SH-SY5Y (cell line): ENCODE measurements around the gene TRPM4.

Experiments used
- GATA2 ChIP-seq: IDR thresholded peaks from 2 replicates; pipeline ENCODE4 v1.6.1; 2011; ENCODE audit warnings: mild to moderate bottlenecking, low read depth, low read length
- GATA3 ChIP-seq: IDR thresholded peaks from 2 replicates; pipeline ENCODE4 v1.6.1; 2011; ENCODE audit warnings: low read depth, mild to moderate bottlenecking, low read length, moderate library complexity

The TRPM4 gene

DNA sequence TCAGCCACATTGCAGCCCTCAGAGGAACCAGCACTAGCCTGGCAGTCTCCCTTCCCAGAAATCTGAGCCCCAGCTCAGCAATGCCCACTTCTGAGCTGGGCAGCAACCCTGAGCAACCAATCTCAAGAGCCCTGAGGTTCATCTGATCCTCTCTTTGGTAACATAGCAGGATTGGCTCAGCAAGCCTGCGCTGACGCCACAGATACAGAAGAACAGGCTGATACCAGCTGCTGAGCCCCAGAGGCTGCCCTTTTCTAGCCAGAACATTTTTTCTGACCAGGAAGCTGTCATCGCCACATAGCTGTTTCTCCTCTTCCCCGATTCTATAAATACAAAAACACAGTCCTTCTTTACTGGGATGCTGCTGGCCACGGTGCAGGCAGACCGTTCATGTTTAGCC is 59.8 kb downstream of the TRPM4 start:
- TF ChIP-seq GATA2 (no peak), GATA3 (no peak)

- TF ChIP-seq GATA3 (no peak), GATA2 (no peak)
These were observed 64.4 kb downstream of the TRPM4 start for GRCh38 chr19:49222011-49222410.

GRCh38 chr19:49222528-49222927 is 64.9 kb downstream of the TRPM4 start:
- no peak for TF ChIP-seq GATA2
- no peak for TF ChIP-seq GATA3

- TF ChIP-seq GATA3 (no peak), GATA2 (no peak)
These were observed 65.9 kb downstream of the TRPM4 start for GRCh38 chr19:49223472-49223871.

- TF ChIP-seq GATA2 (no peak), GATA3 (no peak)
These were observed 67.3 kb downstream of the TRPM4 start for GRCh38 chr19:49224879-49225278.

- no peak for TF ChIP-seq GATA2
- no peak for TF ChIP-seq GATA3
These were observed 71.8 kb downstream of the TRPM4 start for GRCh38 chr19:49229416-49229815.

- TF ChIP-seq GATA2 (no peak), GATA3 (no peak)
These were observed 73.8 kb downstream of the TRPM4 start for GRCh38 chr19:49231389-49231788.

DNA sequence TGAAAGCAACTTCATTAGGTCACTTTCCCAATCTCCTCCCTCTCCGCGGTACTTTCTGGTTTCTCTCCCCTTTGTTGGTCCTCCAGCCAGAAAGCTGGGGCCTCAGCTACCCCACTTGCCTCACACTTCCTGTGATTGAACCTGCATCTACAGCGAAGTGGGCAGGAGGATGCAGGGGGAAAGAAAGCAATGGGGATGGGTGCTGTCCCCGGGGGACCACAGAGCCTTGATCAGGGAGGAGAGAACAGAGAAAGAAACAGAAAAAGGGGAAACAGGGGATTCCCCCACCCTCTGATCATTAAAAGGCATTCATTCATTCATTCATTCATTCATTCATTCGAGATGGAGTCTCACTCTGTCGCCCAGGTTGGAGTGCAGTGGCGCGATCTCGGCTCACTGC is 74.2 kb downstream of the TRPM4 start:
- TF ChIP-seq GATA3 (no peak), GATA2 (no peak)

DNA sequence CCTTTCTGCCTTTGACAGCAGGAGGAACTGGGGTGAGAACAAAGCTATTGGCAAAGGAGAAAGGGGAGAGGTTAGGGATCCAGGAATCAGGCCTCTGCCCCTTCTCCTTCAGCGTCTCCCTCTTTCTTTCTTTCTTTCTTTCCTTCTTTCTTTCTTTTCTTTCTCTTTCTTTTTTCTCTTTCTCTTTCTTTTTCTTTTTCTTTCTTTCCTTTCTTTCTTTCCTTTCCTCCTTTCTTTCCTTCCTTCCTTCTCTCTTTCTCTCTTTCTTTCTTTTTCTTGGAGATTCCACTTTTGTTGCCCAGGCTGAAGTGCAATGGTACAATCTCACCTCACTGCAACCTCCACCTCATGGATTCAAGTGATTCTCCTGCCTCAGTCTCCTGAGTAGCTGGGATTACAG is 75.6 kb downstream of the TRPM4 start:
- TF ChIP-seq GATA3 (no peak), GATA2 (no peak)

DNA sequence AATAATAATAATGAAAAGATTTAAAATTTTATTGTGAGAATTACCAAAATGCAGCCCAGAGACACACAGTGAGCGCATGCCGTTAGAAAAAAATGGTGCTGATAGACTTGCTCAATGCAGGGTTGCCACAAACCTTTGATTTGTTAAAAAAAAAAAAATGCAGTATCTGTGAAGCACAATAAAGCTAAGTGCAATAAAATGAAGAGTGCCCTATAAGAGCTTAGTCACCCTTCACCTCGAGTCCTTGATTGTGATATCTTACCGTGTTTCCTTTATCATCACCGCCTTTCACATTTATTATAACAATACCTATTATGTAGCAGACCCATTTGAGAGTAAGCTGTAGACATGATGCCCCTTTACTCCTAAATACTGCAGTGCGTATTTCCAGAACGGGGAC is 84.2 kb downstream of the TRPM4 start:
- TF ChIP-seq GATA3, result no peak
- TF ChIP-seq GATA2, result no peak

- TF ChIP-seq GATA2 (no peak), GATA3 (no peak)
These were observed 85.5 kb downstream of the TRPM4 start for GRCh38 chr19:49243129-49243528.

DNA sequence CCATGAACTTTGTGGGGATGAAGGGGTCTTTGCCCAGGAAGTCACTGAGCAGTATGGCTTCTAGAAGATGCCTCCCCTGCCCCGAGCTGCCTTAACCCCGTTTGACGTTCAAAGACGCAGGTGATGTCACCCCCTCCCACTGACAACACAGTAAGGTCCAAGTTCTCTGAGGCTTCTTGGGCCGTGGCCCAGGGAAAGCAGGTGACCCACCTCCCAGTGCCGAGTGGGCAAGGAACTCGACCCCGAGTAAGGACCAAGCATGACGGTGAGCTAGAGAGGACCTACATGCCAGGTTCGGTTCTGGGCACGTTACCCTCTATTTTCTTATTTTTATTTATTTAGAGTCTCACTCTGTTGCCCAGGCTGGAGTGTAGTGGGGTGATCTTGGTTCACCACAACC is 86.1 kb downstream of the TRPM4 start:
- TF ChIP-seq GATA3 (no peak), GATA2 (no peak)

DNA sequence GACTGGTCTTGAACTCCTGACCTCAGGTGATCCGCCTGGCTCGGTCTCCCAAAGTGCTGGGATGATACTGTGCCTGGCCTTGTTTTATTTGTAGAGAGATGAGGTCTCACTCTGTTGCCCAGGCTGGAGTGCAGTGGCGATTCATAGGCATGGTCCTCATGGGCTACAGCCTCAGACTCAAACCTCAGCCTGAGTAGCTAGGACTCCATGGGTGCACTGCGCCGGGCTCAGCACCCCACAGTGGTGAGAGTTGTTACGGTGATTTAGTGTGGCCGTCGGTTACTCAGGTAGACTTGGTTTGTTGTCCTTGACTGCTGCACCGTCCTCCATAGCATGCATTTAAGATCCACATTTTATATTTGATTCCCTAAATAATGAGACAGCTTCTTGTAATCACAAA is 86.7 kb downstream of the TRPM4 start:
- TF ChIP-seq GATA2, result no peak
- TF ChIP-seq GATA3, result no peak

DNA sequence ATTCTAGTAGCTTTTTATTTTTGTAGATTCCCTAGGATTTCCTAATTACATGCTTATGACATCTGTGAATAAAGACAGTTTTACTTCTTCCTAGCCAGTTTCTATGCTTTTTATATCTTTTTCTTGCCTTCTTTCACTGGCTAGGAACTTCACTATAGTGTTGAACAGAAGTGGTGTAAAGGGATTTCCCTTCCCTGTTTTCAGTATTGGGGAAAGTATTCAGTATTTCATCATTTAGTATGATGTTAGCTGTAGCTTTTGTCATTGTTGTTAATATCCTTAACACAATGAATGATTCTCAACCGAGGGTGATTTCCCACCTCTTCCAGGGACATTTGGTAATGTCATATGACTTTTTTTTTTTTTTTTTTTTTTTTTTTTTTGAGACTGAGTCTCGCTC is 90.1 kb downstream of the TRPM4 start:
- TF ChIP-seq GATA3 (no peak), GATA2 (no peak)

DNA sequence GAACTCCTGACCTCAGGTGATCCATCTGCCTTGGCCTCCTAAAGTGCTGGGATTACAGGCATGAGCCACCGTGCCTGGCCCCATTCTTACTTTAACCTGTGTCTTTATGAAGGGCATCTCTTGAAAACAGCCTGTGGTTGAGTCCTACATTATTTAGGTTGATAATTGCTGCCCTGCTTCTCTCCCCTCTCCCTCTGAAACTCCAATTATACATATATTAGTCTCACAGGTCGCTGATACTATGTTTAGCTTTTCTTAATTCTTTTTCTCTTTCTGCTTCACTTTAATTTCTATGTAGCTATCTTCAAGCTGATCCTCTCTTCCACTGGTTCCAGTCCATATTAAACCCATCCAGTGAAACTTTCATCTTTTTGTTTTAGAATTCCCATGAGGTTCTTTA is 92.3 kb downstream of the TRPM4 start:
- TF ChIP-seq GATA2 (no peak), GATA3 (no peak)

DNA sequence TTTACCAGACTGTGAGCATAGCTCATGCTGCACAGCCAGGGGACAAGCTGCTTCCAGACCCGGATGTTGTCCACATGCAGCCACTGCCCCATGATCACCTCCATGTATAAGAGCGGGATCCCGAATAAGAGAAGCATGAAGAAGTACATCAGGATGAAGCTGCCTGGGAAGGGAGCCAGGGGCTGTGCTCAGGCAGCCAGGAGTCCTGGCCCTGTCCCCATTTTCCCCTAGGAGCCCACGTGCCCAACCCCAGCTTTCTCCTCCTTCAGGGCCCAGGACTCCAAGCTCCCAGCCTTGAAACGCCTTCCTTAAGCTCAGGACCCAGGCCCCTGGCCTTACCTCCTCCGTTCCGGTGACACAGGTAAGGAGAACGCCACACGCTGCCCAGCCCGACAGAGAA is 98.1 kb downstream of the TRPM4 start:
- no peak for TF ChIP-seq GATA2
- no peak for TF ChIP-seq GATA3

DNA sequence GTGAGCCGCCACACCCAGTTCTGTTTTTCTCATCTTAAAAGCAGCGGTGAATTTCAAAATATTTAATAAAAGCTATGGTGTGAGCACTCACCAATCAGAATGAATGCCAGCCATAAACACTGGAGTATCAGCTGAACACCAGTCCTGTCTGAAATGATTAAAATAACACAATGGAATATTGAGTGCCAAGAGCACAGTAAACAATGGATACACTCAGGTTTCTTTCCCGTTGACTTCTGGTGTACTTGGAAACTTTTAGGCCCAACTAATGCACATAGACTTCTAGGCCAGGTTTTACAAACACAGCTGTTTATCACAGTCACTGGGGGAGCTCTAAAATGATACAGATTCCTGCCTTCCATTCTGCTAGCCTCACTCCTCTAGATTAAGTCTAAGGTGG is 99.1 kb downstream of the TRPM4 start:
- TF ChIP-seq GATA2 (no peak), GATA3 (no peak)
